ENCODE measurements around the gene HNRNPK.

The HNRNPK gene

DNA sequence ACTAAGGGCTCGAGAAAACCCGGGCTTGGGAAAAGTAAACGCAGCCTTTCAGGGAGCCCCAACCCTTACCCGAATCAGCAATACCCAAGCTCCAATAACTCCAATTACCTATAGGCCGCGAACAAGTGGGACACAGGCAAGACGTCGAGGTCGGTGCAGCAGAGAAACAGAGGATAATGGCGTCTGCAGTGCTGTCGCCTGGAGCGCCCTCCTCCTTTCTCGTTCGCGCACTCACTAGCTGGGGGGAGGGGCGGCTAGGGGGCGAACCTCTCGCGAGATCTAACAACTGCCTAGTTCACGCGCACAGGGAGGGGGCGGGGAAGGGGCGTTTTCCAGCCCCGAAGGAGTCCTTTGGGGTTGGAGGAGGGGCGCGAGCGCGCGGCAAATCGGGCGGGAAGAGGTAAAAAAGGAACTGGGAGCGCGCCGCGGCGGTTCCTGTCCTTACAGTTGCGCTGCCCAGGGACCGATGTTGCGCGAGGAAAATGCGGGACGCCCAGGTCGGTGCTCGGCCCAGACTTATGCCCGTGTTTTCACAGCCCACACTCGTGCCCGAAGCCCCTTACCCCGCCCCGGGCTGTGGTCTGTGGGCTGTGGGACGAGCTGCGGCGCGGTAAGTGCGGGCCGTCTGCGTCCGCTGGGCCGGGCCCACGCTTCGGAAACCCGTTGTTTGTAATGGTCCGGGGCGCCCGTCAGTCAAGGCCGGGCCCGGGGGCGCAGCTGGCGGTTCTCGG, 545 bp upstream of the HNRNPK start, which contains the start of gene RMI1:
Gene RMI1 (plus strand): TSS at position 411 of the 731 bp plus-strand sequence. CDS start 20,182 bp downstream, outside the sequence.
- Histone ChIP-seq H3K27me3 (ENCODE audit: low read length) (no peaks in the 10 kb centered on the region), H3F3A (ENCODE audit: insufficient read depth) (peaks cover 44% of the 10 kb centered on the region), H4K20me1 (ENCODE audit: low read depth, low read length) (peaks cover 37% of the 10 kb centered on the region), H3K9me3 (ENCODE audit: insufficient read depth, low read length) (no peaks in the 10 kb centered on the region), H3K36me3 (ENCODE audit: low read length) (peaks cover 36% of the 10 kb centered on the region), H3K4me2 (ENCODE audit: low read depth, low read length, poor library complexity, severe bottlenecking) (peak within 1 kb of the TSS; percentile 94), H3K27ac (ENCODE audit: low read depth, low read length) (peak within 1 kb of the TSS; percentile 87), H3K79me2 (ENCODE audit: insufficient read depth, low read length) (peaks cover 94% of the 10 kb centered on the region), H3K9ac (ENCODE audit: low read length) (peak within 1 kb of the TSS; percentile 96), H3K4me3 (ENCODE audit: insufficient read depth, low read length, poor library complexity, severe bottlenecking) (peak within 1 kb of the TSS; percentile 99), H3K9me2 (replicated peaks; ENCODE audit: insufficient read depth, low read length) (no peaks in the 10 kb centered on the region), H2AFZ (ENCODE audit: low read depth, low read length, severe bottlenecking) (no peak within 1 kb of the TSS)
- TF ChIP-seq EZH2phosphoT487 (conservative IDR thresholded peaks at IDR 0.05; ENCODE audit: low read length) = no peak
- TF ChIP-seq, protein P1, sequence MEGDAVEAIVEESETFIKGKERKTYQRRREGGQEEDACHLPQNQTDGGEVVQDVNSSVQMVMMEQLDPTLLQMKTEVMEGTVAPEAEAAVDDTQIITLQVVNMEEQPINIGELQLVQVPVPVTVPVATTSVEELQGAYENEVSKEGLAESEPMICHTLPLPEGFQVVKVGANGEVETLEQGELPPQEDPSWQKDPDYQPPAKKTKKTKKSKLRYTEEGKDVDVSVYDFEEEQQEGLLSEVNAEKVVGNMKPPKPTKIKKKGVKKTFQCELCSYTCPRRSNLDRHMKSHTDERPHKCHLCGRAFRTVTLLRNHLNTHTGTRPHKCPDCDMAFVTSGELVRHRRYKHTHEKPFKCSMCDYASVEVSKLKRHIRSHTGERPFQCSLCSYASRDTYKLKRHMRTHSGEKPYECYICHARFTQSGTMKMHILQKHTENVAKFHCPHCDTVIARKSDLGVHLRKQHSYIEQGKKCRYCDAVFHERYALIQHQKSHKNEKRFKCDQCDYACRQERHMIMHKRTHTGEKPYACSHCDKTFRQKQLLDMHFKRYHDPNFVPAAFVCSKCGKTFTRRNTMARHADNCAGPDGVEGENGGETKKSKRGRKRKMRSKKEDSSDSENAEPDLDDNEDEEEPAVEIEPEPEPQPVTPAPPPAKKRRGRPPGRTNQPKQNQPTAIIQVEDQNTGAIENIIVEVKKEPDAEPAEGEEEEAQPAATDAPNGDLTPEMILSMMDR (IDR thresholded peaks at IDR 0.05; ENCODE audit: insufficient read depth, low read length, poor library complexity, severe bottlenecking) = no peak

DNA sequence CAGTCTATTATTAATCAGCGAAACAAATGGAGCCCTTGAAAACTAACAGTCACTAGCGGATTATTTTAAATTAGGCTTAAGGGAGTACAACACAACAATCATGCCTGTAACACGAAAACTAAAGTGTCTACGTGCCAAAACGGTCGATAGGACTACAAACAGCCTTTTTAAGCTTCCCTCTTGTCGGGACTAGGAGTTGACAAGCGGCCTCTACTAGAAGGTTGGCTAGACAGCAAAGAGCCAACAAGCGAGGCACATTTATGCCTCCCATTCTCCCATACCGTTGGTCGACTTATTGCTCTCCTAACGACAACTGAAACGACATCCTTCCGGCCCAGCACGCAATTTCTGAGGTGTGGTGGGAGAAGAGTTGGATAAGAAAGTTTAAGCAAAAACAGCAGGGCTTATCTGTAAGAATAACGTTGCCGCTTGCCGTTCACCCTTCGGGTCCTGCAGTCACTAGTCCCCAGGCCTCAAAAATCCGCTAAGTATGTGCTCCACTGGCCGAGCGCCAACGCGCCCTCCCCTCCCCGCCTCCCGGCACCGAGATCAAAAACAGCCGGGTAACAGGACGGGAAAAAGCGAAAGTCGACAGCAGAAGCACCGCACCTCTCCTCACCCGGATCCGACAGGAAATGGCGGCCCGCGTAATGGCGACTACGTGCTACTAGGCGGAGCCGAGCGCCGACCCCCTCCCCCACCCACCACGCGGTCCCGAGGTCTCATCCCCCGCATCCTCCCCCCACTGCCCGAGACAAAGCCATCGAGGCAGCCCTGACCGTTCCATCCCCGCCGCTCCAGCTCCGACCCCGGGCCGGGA, 813 bp downstream of the HNRNPK start:
- H4K20me1 ChIP-seq (ENCODE audit: low read depth, low read length) = peaks cover 50% of the 10 kb centered on the region
- H3K9ac ChIP-seq (ENCODE audit: low read length) = peak overlapping the region; percentile 96
- peaks cover 94% of the 10 kb centered on the region for H3K79me2 ChIP-seq (ENCODE audit: insufficient read depth, low read length)
- peak overlapping the region; percentile 94 for H3K4me2 ChIP-seq (ENCODE audit: low read depth, low read length, poor library complexity, severe bottlenecking)
- H3K36me3 ChIP-seq (ENCODE audit: low read length) = peaks cover 50% of the 10 kb centered on the region
- peak overlapping the region; percentile 99 for H3K4me3 ChIP-seq (ENCODE audit: insufficient read depth, low read length, poor library complexity, severe bottlenecking)
- no peak overlapping the region for H2AFZ ChIP-seq (ENCODE audit: low read depth, low read length, severe bottlenecking)
- peak overlapping the region; percentile 87 for H3K27ac ChIP-seq (ENCODE audit: low read depth, low read length)
- no peaks in the 10 kb centered on the region for H3K27me3 ChIP-seq (ENCODE audit: low read length)
- no peaks in the 10 kb centered on the region for H3K9me3 ChIP-seq (ENCODE audit: insufficient read depth, low read length)
- no peaks in the 10 kb centered on the region for H3K9me2 ChIP-seq (replicated peaks; ENCODE audit: insufficient read depth, low read length)
- TF ChIP-seq EZH2phosphoT487 (conservative IDR thresholded peaks at IDR 0.05; ENCODE audit: low read length) = no peak
- TF ChIP-seq, protein P1 (IDR thresholded peaks at IDR 0.05; ENCODE audit: insufficient read depth, low read length, poor library complexity, severe bottlenecking) = no peak
- peaks cover 49% of the 10 kb centered on the region for H3F3A ChIP-seq (ENCODE audit: insufficient read depth)

DNA sequence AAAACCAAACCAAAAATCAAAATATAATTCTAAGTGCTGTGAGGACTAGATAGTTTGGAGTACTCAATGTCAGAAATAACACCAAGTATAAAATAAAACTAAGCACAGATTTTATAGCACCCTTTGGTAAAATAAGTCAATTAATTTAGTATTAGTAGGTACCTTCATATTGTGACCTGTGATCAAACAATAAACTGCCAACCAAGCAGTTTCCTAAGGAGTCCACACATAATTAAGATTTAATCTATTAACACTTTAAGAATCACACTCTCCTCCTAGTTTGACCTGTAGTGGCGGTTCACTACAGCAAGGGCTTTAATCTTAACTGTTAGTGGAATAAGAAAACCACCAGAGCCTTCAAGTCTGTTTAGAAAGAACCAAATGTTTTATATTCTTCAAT, 2.8 kb downstream of the HNRNPK start:
- H3K36me3 ChIP-seq (ENCODE audit: low read length) = peaks cover 70% of the 10 kb centered on the region
- H2AFZ ChIP-seq (ENCODE audit: low read depth, low read length, severe bottlenecking) = no peak overlapping the region
- peaks cover 94% of the 10 kb centered on the region for H3K79me2 ChIP-seq (ENCODE audit: insufficient read depth, low read length)
- H3K4me2 ChIP-seq (ENCODE audit: low read depth, low read length, poor library complexity, severe bottlenecking) = peak overlapping the region; percentile 94
- no peaks in the 10 kb centered on the region for H3K9me2 ChIP-seq (replicated peaks; ENCODE audit: insufficient read depth, low read length)
- H3K4me3 ChIP-seq (ENCODE audit: insufficient read depth, low read length, poor library complexity, severe bottlenecking) = no peak overlapping the region
- H3K9me3 ChIP-seq (ENCODE audit: insufficient read depth, low read length) = no peaks in the 10 kb centered on the region
- H4K20me1 ChIP-seq (ENCODE audit: low read depth, low read length) = peaks cover 70% of the 10 kb centered on the region
- H3K27ac ChIP-seq (ENCODE audit: low read depth, low read length) = no peak overlapping the region
- no peaks in the 10 kb centered on the region for H3K27me3 ChIP-seq (ENCODE audit: low read length)
- TF ChIP-seq EZH2phosphoT487 (conservative IDR thresholded peaks at IDR 0.05; ENCODE audit: low read length) = no peak
- TF ChIP-seq, protein P1 (IDR thresholded peaks at IDR 0.05; ENCODE audit: insufficient read depth, low read length, poor library complexity, severe bottlenecking) = no peak
- peak overlapping the region; percentile 96 for H3K9ac ChIP-seq (ENCODE audit: low read length)
- peaks cover 69% of the 10 kb centered on the region for H3F3A ChIP-seq (ENCODE audit: insufficient read depth)

Measured in SU-DHL-6 (cell line).